ENCODE results near the gene TTLL8.

TTLL8 gene

DNA sequence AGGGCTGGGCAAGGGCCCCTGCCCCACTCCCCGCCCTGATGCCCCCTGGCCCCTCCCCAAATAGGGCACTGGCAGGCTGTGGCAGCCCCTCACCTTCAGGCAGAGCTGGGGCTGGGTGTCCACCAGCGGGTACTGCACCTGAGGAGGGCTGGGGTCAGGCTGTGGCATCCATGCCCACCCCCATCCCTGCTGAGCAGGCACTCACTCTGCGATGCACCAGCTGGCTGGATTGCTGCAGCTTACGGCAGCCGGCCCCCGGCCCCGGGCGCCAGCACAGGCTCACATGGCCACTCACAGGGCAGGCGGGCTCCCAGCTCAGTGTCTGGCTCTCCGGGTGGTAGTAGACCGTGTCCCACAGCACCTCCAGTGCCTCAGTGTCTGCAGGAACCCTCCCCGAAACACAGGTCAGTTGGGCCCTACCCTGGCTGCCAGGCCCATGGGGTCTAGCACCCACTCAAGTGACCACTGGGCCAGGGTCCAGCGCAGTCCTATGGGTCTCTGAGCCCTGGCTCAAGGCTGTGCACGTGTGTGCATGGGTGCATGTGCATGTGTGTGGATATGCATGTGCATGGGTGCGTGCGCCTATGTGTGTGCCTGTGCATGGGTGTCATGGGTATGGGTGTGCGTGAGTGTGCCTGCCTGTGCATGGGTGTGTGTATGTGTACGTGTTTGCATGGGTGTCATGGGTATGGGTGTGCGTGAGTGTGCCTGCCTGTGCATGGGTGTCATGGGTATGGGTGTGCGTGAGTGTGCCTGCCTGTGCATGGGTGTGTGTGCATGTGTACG is 60.0 kb downstream of the TTLL8 start:
- H3K9me2 ChIP-seq (replicated peaks; ENCODE audit: low read depth, low read length), result no peaks in the 10 kb centered on the region
- no peaks in the 10 kb centered on the region for H4K20me1 ChIP-seq (ENCODE audit: insufficient read depth, low read length, poor library complexity, severe bottlenecking)
- peaks cover 3% of the 10 kb centered on the region for H3K4me1 ChIP-seq (ENCODE audit: insufficient read depth, low read length, poor library complexity, severe bottlenecking)
- no peaks in the 10 kb centered on the region for H3F3A ChIP-seq (ENCODE audit: low read depth)
- H3K4me2 ChIP-seq (ENCODE audit: low read depth, low read length, poor library complexity, severe bottlenecking), result no peak overlapping the region
- H3K9me3 ChIP-seq (ENCODE audit: insufficient read depth, low read depth, low read length), result no peaks in the 10 kb centered on the region
- no peak overlapping the region for H3K9ac ChIP-seq (ENCODE audit: low read depth, low read length, poor library complexity, severe bottlenecking)
- H3K79me2 ChIP-seq (ENCODE audit: insufficient read depth, low read length), result no peaks in the 10 kb centered on the region
- no peaks in the 10 kb centered on the region for H3K27me3 ChIP-seq (ENCODE audit: insufficient read depth, low read length, poor library complexity, severe bottlenecking)
- H2AFZ ChIP-seq (ENCODE audit: low read length), result no peak overlapping the region
- H3K36me3 ChIP-seq (ENCODE audit: insufficient read depth, low read length), result no peaks in the 10 kb centered on the region
- no peak for TF ChIP-seq EZH2phosphoT487 (IDR thresholded peaks at IDR 0.05; ENCODE audit: borderline replicate concordance)
- TF ChIP-seq, protein P1, sequence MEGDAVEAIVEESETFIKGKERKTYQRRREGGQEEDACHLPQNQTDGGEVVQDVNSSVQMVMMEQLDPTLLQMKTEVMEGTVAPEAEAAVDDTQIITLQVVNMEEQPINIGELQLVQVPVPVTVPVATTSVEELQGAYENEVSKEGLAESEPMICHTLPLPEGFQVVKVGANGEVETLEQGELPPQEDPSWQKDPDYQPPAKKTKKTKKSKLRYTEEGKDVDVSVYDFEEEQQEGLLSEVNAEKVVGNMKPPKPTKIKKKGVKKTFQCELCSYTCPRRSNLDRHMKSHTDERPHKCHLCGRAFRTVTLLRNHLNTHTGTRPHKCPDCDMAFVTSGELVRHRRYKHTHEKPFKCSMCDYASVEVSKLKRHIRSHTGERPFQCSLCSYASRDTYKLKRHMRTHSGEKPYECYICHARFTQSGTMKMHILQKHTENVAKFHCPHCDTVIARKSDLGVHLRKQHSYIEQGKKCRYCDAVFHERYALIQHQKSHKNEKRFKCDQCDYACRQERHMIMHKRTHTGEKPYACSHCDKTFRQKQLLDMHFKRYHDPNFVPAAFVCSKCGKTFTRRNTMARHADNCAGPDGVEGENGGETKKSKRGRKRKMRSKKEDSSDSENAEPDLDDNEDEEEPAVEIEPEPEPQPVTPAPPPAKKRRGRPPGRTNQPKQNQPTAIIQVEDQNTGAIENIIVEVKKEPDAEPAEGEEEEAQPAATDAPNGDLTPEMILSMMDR (conservative IDR thresholded peaks at IDR 0.05; ENCODE audit: low read length), result no peak
- no peak overlapping the region for H3K4me3 ChIP-seq (ENCODE audit: low read length, poor library complexity, severe bottlenecking)

DNA sequence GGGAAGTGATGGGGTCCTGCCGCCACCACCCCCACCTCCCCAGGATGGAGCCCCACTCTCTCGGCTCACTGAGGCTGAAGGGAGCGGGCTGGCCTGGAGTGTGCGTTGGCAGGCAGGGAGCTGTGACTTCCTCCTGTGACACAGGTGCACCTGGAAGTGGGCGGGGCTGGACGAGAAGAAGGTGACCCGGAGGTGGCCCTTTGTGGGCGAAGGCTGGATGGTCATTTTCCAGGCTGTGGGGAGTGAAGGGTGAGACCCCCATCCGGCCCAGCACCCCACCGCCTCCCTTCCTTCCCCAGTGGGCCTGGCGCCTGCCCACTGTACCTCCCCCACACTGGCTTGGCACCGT is 60.9 kb downstream of the TTLL8 start:
- H2AFZ ChIP-seq (ENCODE audit: low read length), result no peak overlapping the region
- no peaks in the 10 kb centered on the region for H3K9me2 ChIP-seq (replicated peaks; ENCODE audit: low read depth, low read length)
- no peaks in the 10 kb centered on the region for H3F3A ChIP-seq (ENCODE audit: low read depth)
- no peaks in the 10 kb centered on the region for H4K20me1 ChIP-seq (ENCODE audit: insufficient read depth, low read length, poor library complexity, severe bottlenecking)
- no peak overlapping the region for H3K9ac ChIP-seq (ENCODE audit: low read depth, low read length, poor library complexity, severe bottlenecking)
- H3K79me2 ChIP-seq (ENCODE audit: insufficient read depth, low read length), result no peaks in the 10 kb centered on the region
- no peaks in the 10 kb centered on the region for H3K36me3 ChIP-seq (ENCODE audit: insufficient read depth, low read length)
- no peak overlapping the region for H3K4me3 ChIP-seq (ENCODE audit: low read length, poor library complexity, severe bottlenecking)
- no peak overlapping the region for H3K4me2 ChIP-seq (ENCODE audit: low read depth, low read length, poor library complexity, severe bottlenecking)
- H3K27me3 ChIP-seq (ENCODE audit: insufficient read depth, low read length, poor library complexity, severe bottlenecking), result no peaks in the 10 kb centered on the region
- TF ChIP-seq EZH2phosphoT487 (IDR thresholded peaks at IDR 0.05; ENCODE audit: borderline replicate concordance), result no peak
- TF ChIP-seq, protein P1 (conservative IDR thresholded peaks at IDR 0.05; ENCODE audit: low read length), result no peak
- H3K9me3 ChIP-seq (ENCODE audit: insufficient read depth, low read depth, low read length), result no peaks in the 10 kb centered on the region
- peaks cover 3% of the 10 kb centered on the region for H3K4me1 ChIP-seq (ENCODE audit: insufficient read depth, low read length, poor library complexity, severe bottlenecking)

DNA sequence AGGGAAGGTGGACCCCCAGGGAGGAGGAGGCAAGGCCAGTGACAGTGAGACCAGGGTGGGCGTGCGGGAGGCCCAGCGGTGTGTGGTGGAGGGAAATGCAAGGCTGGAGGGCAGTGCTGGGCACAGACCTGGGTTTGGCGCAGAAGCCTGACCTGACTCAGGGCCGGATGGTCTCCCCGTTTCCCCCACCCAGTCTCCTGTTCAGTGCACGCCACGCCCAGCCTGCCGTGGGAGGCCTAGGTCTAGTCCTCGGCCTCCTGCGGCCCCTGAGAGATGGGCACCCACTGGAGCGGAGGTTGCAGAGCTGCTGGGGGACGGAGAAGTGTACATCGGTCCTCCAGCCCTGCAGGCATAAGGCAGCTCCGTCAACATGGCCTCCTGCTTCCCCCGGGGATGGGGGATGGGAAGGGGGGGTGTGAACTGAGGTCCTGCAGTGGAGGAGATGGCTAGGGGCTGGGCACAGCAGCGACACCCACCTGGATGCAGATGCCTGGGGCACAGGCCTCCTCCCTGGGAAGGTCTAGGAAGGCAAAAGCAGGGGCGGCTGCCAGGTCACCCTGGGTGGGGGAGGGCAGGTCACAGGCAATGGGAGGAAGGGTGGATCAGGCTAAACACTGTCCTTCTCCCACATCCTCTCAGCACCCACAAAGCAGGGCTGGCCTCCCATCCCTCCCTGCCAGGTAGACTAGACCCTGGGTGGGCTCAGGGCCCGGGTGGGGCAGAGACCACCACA is 61.4 kb downstream of the TTLL8 start:
- Histone ChIP-seq H4K20me1 (ENCODE audit: insufficient read depth, low read length, poor library complexity, severe bottlenecking) (no peaks in the 10 kb centered on the region), H3K36me3 (ENCODE audit: insufficient read depth, low read length) (no peaks in the 10 kb centered on the region), H3K9me2 (replicated peaks; ENCODE audit: low read depth, low read length) (no peaks in the 10 kb centered on the region), H3F3A (ENCODE audit: low read depth) (no peaks in the 10 kb centered on the region), H3K4me1 (ENCODE audit: insufficient read depth, low read length, poor library complexity, severe bottlenecking) (peaks cover 3% of the 10 kb centered on the region), H3K27me3 (ENCODE audit: insufficient read depth, low read length, poor library complexity, severe bottlenecking) (no peaks in the 10 kb centered on the region), H2AFZ (ENCODE audit: low read length) (no peak overlapping the region), H3K4me2 (ENCODE audit: low read depth, low read length, poor library complexity, severe bottlenecking) (no peak overlapping the region), H3K9me3 (ENCODE audit: insufficient read depth, low read depth, low read length) (no peaks in the 10 kb centered on the region), H3K4me3 (ENCODE audit: low read length, poor library complexity, severe bottlenecking) (no peak overlapping the region), H3K79me2 (ENCODE audit: insufficient read depth, low read length) (no peaks in the 10 kb centered on the region), H3K9ac (ENCODE audit: low read depth, low read length, poor library complexity, severe bottlenecking) (no peak overlapping the region)
- TF ChIP-seq, protein P1 (conservative IDR thresholded peaks at IDR 0.05; ENCODE audit: low read length), result no peak
- no peak for TF ChIP-seq EZH2phosphoT487 (IDR thresholded peaks at IDR 0.05; ENCODE audit: borderline replicate concordance)

Measured in Loucy (cell line).